ENCODE data around the gene TNC.

The TNC gene

GRCh38 chr9:115073456-115073855, 44.5 kb downstream of the TNC start:
- DNase-seq (ENCODE audit: low spot score): no peak
- no peak for TF ChIP-seq CTCF (IDR thresholded peaks at IDR 0.05; ENCODE audit: borderline replicate concordance, control extremely low read depth, extremely low read depth, insufficient read depth, missing control alignments)
- in situ Hi-C loops (cut with MboI; ENCODE audit: low sequenced_read_pairs, unreplicated experiment): no loop called here

GRCh38 chr9:115071176-115071575, 46.8 kb downstream of the TNC start:
- no peak for DNase-seq (ENCODE audit: low spot score)
- in situ Hi-C loops (cut with MboI; ENCODE audit: low sequenced_read_pairs, unreplicated experiment): no loop called here
- no peak for TF ChIP-seq CTCF (IDR thresholded peaks at IDR 0.05; ENCODE audit: borderline replicate concordance, control extremely low read depth, extremely low read depth, insufficient read depth, missing control alignments)

GRCh38 chr9:115069771-115070170, 48.2 kb downstream of the TNC start:
- TF ChIP-seq CTCF (IDR thresholded peaks at IDR 0.05; ENCODE audit: borderline replicate concordance, control extremely low read depth, extremely low read depth, insufficient read depth, missing control alignments): no peak
- no peak for DNase-seq (ENCODE audit: low spot score)
- in situ Hi-C loops (cut with MboI; ENCODE audit: low sequenced_read_pairs, unreplicated experiment): no loop called here

DNA sequence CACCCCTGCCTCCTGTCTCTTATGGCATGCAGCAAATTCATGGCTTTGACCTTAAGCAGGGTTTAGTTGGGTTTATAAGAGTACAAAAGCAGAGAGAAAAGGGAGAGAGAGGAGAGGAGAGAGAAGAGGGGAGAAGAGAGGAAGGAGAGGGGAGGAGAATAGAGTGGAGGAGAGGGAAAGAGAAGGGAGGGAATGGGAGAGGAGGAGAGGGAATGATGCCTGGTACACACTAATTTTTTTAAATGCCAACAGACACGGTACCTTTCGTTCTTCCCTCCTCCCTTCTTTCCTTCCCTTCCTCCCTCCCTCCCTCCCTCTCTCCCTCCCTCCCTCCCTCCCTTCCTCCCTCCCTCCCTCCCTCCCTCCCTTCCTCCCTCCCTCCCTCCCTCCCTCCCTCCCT, 48.7 kb downstream of the TNC start:
- no peak for DNase-seq (ENCODE audit: low spot score)
- TF ChIP-seq CTCF (IDR thresholded peaks at IDR 0.05; ENCODE audit: borderline replicate concordance, control extremely low read depth, extremely low read depth, insufficient read depth, missing control alignments): no peak
- in situ Hi-C loops (cut with MboI; ENCODE audit: low sequenced_read_pairs, unreplicated experiment): no loop called here

- in situ Hi-C loops (cut with MboI; ENCODE audit: low sequenced_read_pairs, unreplicated experiment): no loop called here
- TF ChIP-seq CTCF (IDR thresholded peaks at IDR 0.05; ENCODE audit: borderline replicate concordance, control extremely low read depth, extremely low read depth, insufficient read depth, missing control alignments): no peak
- no peak for DNase-seq (ENCODE audit: low spot score)
Observed at GRCh38 chr9:115068031-115068430, 49.9 kb downstream of the TNC start.

- no peak for TF ChIP-seq CTCF (IDR thresholded peaks at IDR 0.05; ENCODE audit: borderline replicate concordance, control extremely low read depth, extremely low read depth, insufficient read depth, missing control alignments)
- DNase-seq (ENCODE audit: low spot score): no peak
- in situ Hi-C loops (cut with MboI; ENCODE audit: low sequenced_read_pairs, unreplicated experiment): no loop called here
Observed at GRCh38 chr9:115063058-115063845, 54.7 kb downstream of the TNC start.
